Measurements from ENCODE around the gene PLIN5. TPM values are rescaled to one million over a fixed set of nuclear protein-coding genes. Genes with fewer than 3 reads are reported as not detected.
"Not testable (repeated sequence)": the region's sequence is repeated elsewhere in the genome, so short reads cannot be mapped to it uniquely, and the experiment has no call there.

Gene PLIN5
- total RNA-seq, 1 experiment from 2014 or later = 3.5 TPM

DNA sequence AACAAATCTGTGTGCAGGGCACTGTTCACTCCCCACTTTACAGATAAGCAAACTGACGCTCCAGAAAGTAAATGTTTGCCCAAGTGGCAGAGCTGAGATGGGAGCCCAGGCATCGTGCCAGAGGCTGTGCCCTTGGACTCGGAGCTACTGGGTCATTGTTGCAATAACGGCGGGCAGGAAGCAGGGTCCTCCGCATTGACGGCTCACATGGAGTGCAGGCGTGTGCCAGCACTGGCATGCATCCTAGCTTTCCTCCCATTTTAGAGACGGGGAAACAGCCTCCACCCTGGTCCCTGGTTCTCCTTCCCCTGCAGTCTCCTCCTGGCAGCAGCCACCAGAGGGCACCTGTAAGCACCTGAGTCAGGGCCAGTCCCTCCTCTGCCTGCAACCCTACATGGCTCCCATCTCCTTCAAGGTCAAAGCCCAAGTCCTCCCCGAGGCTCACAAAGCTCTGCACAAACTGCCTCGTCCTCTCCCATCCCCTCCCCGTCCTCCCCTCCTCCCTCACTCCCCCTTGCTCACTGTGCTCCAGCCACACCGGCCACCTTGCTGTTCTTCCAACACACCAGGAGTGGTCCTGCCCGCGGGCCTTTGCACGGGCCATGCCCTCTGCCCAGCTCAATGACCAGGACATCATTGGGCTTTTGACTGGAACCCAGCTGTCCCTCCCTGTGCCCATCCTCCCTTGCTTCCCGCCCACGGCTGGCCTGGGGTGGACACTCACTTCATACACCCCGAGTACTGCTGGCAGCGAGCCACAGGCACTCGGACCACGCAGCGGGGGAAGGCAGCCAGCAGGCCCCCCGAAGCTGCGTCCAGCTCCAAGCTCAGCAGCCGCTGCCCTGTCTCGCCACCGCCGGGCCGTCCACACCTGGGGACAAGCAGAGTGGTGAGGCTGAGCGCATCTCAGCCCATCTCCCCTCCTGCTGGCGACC, 12.5 kb upstream of the PLIN5 start:
- in situ Hi-C loops (cut with HindIII; ENCODE audit: low sequenced_read_pairs) = no loop called here
- no peak for DNase-seq (ENCODE audit: low spot score)

- in situ Hi-C loops (cut with HindIII; ENCODE audit: low sequenced_read_pairs) = no loop called here
- no peak for DNase-seq (ENCODE audit: low spot score)
Measured at GRCh38 chr19:4543842-4544647, 9.0 kb upstream of the PLIN5 start.

GRCh38 chr19:4542896-4543841, 8.1 kb upstream of the PLIN5 start:
- in situ Hi-C loops (cut with HindIII; ENCODE audit: low sequenced_read_pairs) = no loop called here
- DNase-seq (ENCODE audit: low spot score) = no peak

DNA sequence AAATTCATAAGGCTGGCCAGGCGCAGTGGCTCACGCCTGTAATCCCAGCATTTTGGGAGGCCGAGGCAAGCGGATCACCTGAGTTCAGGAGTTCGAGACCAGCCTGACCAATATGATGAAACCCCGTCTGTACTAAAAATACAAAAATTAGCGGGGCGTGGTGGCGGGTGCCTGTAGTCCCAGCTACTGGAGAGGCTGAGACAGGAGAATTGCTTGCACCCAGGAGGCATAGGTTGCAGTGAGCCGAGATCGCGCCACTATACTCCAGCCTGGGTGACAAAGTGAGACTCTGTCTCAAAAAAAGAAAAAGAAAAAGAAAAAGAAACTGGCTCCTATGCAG, 6.8 kb upstream of the PLIN5 start:
- in situ Hi-C loops (cut with HindIII; ENCODE audit: low sequenced_read_pairs); DNase-seq (ENCODE audit: low spot score): not testable (repeated sequence)

DNA sequence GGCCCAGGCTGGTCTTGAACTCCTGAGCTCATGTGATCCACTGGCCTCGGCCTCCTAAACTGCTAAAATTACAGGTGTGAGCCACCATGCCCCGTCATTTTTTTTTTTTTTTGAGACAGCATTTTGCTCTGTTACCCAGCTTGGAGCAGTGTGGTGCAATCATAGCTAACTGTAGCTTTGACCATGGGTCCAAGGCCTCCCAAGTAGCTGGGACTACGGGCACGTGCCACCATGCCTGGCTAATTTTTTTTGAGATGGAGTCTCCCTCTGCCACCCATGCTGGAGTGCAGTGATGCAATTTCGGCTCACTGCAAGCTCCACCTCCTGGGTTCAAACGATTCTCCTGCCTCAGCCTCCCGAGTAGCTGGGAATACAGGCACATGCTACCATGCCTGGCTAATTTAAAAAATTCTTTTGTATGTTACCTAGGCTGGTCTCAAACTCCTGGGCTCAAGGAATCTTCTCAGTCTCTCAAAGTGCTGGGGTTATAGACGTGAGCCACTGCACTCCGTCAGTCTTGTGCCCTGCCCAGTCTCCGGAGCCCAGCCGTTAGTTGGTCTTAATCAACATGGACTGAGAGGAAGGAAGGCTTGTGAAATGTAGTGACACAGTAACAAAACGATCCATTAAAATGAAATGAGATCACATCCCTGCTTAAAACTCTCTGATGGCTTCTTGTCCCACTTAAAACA, 6.2 kb upstream of the PLIN5 start:
- DNase-seq (ENCODE audit: low spot score) = no peak
- in situ Hi-C loops (cut with HindIII; ENCODE audit: low sequenced_read_pairs) = no loop called here

- DNase-seq (ENCODE audit: low spot score) = no peak
- in situ Hi-C loops (cut with HindIII; ENCODE audit: low sequenced_read_pairs) = no loop called here
Measured at GRCh38 chr19:4539693-4540581, 4.9 kb upstream of the PLIN5 start, which contains the start of gene LRG1. Gene LRG1 (minus strand): TSS chr19:4540036. CDS start chr19:4540013, 23 bp downstream.

GRCh38 chr19:4539169-4539692, 4.2 kb upstream of the PLIN5 start:
- DNase-seq (ENCODE audit: low spot score) = no peak
- in situ Hi-C loops (cut with HindIII; ENCODE audit: low sequenced_read_pairs) = no loop called here

- no peak for DNase-seq (ENCODE audit: low spot score)
- in situ Hi-C loops (cut with HindIII; ENCODE audit: low sequenced_read_pairs) = no loop called here
Measured at GRCh38 chr19:4538601-4538954, 3.6 kb upstream of the PLIN5 start.

DNA sequence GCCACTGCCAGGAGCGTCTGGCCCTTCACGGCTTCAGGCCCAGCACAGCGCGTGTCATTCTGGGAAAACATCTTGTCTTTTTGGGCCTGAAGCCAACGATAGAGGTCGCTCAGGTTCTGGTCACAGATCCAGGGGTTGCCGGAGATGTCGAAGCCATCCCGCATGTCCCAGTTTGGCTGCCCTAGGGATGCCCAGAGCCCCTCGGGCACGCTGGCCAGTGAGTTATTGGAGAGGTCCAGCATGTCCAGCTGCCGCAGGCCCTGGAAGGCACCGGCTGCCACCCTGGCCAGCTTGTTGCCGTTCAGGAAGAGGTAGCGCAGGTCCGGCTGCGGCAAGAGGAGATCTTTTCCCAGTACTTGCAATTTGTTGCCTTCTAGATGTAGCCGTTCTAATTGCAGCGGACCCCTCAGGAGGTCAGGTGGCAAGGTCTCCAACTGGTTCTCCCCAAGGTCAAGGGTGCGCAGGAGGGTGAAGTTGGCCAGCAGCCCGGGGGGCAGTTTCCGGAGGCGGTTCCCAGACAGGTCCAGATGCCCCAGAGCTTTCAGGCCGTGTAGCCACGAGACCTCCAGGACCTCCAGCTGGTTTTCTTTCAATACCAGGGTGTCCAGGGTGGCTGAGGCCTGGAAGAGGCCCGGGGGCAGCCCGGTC, 3.1 kb upstream of the PLIN5 start:
- in situ Hi-C loops (cut with HindIII; ENCODE audit: low sequenced_read_pairs) = no loop called here
- no peak for DNase-seq (ENCODE audit: low spot score)

GRCh38 chr19:4536798-4537197, 1.8 kb upstream of the PLIN5 start:
- DNase-seq (ENCODE audit: low spot score) = no peak
- in situ Hi-C loops (cut with HindIII; ENCODE audit: low sequenced_read_pairs) = no loop called here

GRCh38 chr19:4533835-4534424, 1.1 kb downstream of the PLIN5 start:
- no peak for DNase-seq (ENCODE audit: low spot score)
- in situ Hi-C loops (cut with HindIII; ENCODE audit: low sequenced_read_pairs) = no loop called here

DNA sequence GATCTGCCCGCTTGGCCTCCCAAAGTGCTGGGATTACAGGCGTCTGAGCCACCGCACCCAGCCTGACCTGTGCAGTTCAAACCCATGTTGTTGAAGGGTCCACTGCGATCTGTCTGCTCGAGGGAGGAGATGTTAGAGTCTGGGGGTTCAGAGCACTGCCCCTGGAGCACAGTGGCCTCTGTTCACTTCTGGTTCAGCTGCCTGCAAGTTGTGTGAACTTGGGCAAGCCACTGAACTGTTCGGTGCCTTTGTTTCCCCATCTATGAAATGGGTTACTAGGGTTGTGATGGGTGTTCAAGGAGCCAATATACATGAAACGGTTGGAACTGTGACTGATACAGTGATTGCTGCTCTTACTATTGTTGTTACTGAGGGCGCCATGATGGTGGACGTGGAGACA, 1.7 kb downstream of the PLIN5 start:
- in situ Hi-C loops (cut with HindIII; ENCODE audit: low sequenced_read_pairs) = no loop called here
- DNase-seq (ENCODE audit: low spot score) = no peak

DNA sequence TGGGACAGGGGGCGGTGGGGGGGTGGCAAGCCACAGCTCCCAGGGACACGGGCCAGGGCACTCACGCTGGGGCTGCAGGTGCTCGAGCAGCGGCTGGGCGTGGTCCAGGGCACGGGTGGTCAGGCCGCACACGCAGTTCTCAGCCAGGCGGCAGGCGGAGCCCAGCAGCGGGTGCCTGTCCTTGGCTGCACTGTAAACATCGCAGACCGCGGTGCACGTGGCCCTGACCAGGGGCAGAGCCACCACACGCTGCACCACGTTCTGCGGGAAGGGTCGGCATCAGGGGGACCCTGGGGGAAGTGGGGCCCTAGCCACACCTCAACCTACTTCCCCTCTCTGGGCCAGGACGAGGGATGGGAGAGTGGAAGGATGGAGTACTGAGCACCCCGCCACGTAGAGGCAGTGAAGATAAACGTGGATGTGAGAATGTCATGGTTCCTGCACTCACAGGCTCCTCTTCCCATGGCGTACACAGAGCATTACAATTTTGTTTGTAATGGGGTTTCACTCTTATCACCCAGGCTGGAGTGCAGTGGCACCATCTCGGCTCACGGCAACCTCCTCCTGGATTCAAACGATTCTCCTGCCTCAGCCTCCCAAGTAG, 3.4 kb downstream of the PLIN5 start:
- in situ Hi-C loops (cut with HindIII; ENCODE audit: low sequenced_read_pairs) = no loop called here
- no peak for DNase-seq (ENCODE audit: low spot score)

- in situ Hi-C loops (cut with HindIII; ENCODE audit: low sequenced_read_pairs) = no loop called here
- no peak for DNase-seq (ENCODE audit: low spot score)
Measured at GRCh38 chr19:4529924-4530522, 5.0 kb downstream of the PLIN5 start.

DNA sequence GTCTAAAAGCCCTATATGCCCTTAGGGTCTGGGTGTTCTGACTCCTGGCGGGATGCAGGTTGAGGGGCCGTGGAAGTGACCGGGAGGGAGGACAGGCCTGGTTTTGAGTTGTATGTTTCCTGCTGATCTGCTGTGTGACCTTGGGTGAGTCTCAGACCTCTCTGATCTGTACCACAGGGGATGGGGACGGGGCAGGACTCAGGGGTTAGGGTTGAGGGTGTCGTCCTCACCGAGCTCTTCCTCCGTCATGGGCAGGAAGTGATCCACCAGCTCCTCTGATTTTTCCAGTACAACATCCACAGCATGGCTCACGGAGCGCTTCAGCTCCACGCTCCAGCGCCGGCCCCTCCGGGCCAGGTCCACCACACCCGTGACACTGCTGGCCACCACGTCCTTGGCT, 6.2 kb downstream of the PLIN5 start:
- no peak for DNase-seq (ENCODE audit: low spot score)
- in situ Hi-C loops (cut with HindIII; ENCODE audit: low sequenced_read_pairs) = no loop called here

DNA sequence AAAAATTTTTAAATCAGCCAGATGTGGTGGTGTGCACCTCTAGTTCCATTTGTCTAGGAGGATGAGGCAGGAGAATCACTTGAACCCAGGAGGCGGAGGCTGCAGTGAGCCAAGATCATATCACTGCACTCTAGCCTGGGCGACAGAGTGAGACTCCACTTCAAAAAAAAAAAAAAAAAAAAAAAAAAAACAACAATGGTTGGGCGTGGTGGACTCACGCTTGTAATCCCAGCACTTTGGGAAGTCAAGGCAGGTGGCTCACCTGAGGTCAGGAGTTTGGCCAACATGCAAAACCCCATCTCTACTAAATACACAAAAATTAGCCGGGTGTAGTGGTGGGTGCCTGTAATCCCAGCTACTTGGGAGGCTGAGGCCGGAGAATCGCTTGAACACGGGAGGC, 7.6 kb downstream of the PLIN5 start:
- DNase-seq (ENCODE audit: low spot score); in situ Hi-C loops (cut with HindIII; ENCODE audit: low sequenced_read_pairs): not testable (repeated sequence)
